K562 (cell line): ENCODE data around the gene HAGHL.

Source experiments
- ATF6 ChIP-seq: sonication (generic); formaldehyde crosslinking; IDR thresholded peaks from 2 replicates; pipeline ENCODE4 v1.4.0; 2020; ENCODE audit warnings: mild to moderate bottlenecking, missing genetic modification reagents
- CTCF ChIP-seq, 3 experiments: IDR thresholded peaks in 2 of 3; conservative IDR thresholded peaks in 1 of 3; 2 replicates each; pipeline ENCODE4 v1.5.1; 2011 to 2012; ENCODE audit warnings: low read length in 3 of 3, mild to moderate bottlenecking in 3 of 3, control low read depth in 2 of 3, improper control_type of control experiment in 1 of 3, inconsistent platforms in 1 of 3, low read depth in 1 of 3, mixed read lengths in 1 of 3, moderate library complexity in 1 of 3; ENCODE audit not compliant: insufficient read depth in 2 of 3
- EHMT2 ChIP-seq: fragments of 450-650 bp; IDR thresholded peaks from 2 replicates; pipeline ENCODE4 v1.6.1; 2018; ENCODE audit warnings: antibody characterized with exemption
- ELF4 ChIP-seq: fragments of 450-650 bp; formaldehyde crosslinking; IDR thresholded peaks from 2 replicates; pipeline ENCODE4 v1.4.0; 2022; ENCODE audit warnings: missing genetic modification characterization
- MCM5 ChIP-seq: fragments of 450-650 bp; IDR thresholded peaks from 2 replicates; pipeline ENCODE4 v1.6.1; 2016; ENCODE audit warnings: low read depth
- NFRKB ChIP-seq: fragments of 450-650 bp; IDR thresholded peaks from 2 replicates; pipeline ENCODE4 v1.6.1; 2016; ENCODE audit warnings: low read depth
- NR2C2 ChIP-seq, 2 experiments: fragments of 200-800 bp in 1 of 2; sonication (Bioruptor generic) in 1 of 2; sonication (generic) in 1 of 2; formaldehyde crosslinking in 1 of 2; IDR thresholded peaks; 2 replicates each; pipeline versions ENCODE4 v1.6.1 to v1.8.0; 2016 to 2022; ENCODE audit warnings: mild to moderate bottlenecking in 1 of 2, missing compliant biosample characterization in 1 of 2, missing genetic modification characterization in 1 of 2, missing genetic modification reagents in 1 of 2
- RFX5 ChIP-seq: IDR thresholded peaks from 2 replicates; pipeline ENCODE4 v1.6.1; 2011; ENCODE audit warnings: low read depth, mild to moderate bottlenecking, improper control_type of control experiment, low read length
- ZNF707 ChIP-seq: fragments of 250-450 bp; sonication (Bioruptor Pico); conservative IDR thresholded peaks from 2 replicates; pipeline ENCODE4 v1.8.0; 2022; ENCODE audit warnings: inconsistent platforms, mild to moderate bottlenecking, moderate library complexity

- TF ChIP-seq EHMT2 (no peak), RFX5 (no peak), ZNF707 (CRISPR knock-in tag) (no peak), CTCF (IDR thresholded peaks at IDR 0.05 in 2 of 3, conservative IDR thresholded peaks at IDR 0.05 in 1 of 3; ENCODE audit: insufficient read depth in 2 of 3, low read depth in 1 of 3, low read length in 3 of 3) (no peak), ELF4 (CRISPR knock-in tag) (no peak), MCM5 (no peak), NFRKB (no peak), NR2C2 (CRISPR knock-in tag; IDR thresholded peaks at IDR 0.05) (no peak), NR2C2 (tag; IDR thresholded peaks at IDR 0.05) (peak; percentile 23; the same call in 1 of the 2 replicates), ATF6 (CRISPR knock-in tag) (no peak)
These were observed 528 bp downstream of the HAGHL start for GRCh38 chr16:727291-727977.
